Astrocyte of the spinal cord (primary cell): ENCODE results near the gene FRMD4B.
"Not testable (repeated sequence)": the region's sequence is repeated elsewhere in the genome, so short reads cannot be mapped to it uniquely, and the experiment has no call there.

Source experiments
- DNase-seq: peaks from one replicate; pipeline ENCODE4 v3.0.0; 2011; ENCODE audit warnings: low read depth, low spot score
- H3K4me3 ChIP-seq: 2 replicates; pipeline ENCODE4 v1.5.1; 2011; ENCODE audit warnings: low read depth, mild to moderate bottlenecking, low read length, moderate library complexity
- in situ Hi-C: cut with HindIII; loops from 2 replicates; pipeline ENCODE4 v1.10.0; 2017; ENCODE audit warnings: low sequenced_read_pairs
- TF ChIP-seq, protein P1 (sequence below): IDR thresholded peaks from 2 replicates; pipeline ENCODE4 v1.5.1; 2012; ENCODE audit warnings: low read depth, mild to moderate bottlenecking, low read length, inconsistent platforms

FRMD4B gene

GRCh38 chr3:69290006-69290405, 95.9 kb downstream of the FRMD4B start:
- TF ChIP-seq, protein P1, sequence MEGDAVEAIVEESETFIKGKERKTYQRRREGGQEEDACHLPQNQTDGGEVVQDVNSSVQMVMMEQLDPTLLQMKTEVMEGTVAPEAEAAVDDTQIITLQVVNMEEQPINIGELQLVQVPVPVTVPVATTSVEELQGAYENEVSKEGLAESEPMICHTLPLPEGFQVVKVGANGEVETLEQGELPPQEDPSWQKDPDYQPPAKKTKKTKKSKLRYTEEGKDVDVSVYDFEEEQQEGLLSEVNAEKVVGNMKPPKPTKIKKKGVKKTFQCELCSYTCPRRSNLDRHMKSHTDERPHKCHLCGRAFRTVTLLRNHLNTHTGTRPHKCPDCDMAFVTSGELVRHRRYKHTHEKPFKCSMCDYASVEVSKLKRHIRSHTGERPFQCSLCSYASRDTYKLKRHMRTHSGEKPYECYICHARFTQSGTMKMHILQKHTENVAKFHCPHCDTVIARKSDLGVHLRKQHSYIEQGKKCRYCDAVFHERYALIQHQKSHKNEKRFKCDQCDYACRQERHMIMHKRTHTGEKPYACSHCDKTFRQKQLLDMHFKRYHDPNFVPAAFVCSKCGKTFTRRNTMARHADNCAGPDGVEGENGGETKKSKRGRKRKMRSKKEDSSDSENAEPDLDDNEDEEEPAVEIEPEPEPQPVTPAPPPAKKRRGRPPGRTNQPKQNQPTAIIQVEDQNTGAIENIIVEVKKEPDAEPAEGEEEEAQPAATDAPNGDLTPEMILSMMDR, result no peak
- DNase-seq, result no peak
- H3K4me3 ChIP-seq, result no peak overlapping the region
- in situ Hi-C loops, result no loop called here

DNA sequence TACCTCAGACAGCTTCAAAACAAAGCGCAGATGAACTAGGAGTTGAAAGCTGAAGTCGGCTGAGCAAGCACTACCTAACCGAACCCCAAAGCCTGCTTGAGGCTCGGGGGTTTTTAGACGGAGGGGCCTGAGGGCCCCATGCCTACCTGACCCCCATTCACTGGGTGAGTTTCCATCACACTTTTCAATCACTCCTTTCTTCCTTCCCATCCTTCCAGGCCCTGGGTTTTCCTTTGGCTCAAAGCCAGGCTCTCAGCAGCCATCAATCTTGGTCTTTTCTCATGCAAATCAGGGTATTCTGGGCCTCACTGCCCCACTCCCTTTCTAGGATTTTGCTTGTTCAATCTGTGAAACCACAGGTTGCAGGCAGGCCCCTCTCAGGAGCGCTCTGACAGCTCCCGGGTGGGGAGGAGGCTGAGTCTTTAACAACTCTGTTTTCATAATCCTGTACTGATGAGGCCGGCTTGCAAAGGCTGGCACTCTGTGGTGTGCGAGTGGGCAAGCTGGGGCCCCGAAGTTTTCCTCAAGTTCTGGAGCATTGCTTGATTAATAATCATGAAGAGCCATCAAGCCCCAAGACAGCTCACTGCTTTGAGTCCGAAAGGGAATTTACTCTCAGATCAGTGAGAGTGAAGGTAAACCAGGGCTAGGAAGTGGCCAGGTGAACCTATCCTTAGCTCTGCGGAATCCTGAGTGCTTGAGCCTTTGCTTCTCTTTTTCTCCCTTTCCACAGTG, 97.6 kb downstream of the FRMD4B start:
- TF ChIP-seq, protein P1, result no peak
- in situ Hi-C loops, result no loop called here
- no peak for DNase-seq
- no peak overlapping the region for H3K4me3 ChIP-seq

DNA sequence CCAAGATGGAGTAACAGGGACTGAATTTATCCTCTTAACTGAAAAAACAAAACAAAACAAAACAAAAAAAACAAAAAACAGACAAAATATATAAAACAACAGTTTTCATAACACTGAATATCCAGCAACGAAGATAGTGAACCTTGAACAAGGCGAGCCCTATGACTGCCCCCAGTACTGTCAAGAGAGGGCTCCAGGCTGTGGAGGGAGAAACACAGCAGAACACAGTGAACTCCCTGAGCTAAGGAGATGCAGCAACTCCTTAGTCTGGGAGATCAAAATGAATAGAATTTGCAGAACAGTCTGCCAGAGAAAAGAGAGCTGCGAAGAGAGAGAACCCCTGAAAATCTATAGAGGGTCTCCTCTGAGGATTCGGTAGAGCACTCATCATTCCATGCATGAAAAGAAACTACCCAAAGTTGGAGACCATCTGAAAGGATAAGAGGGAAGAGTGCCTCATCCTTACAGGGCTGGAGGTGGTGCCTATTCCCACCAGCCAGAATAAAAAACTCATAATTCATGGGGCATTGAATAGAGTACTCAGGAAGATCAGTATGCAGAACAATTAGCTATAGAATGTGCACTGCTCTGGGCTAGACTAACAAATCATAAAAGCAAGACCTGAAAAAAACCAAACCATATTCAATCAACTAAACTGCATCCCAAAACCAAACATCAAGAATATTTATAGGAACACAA, 101.8 kb downstream of the FRMD4B start:
- H3K4me3 ChIP-seq, result no peak overlapping the region
- in situ Hi-C loops, result no loop called here
- TF ChIP-seq, protein P1, result no peak
- no peak for DNase-seq

DNA sequence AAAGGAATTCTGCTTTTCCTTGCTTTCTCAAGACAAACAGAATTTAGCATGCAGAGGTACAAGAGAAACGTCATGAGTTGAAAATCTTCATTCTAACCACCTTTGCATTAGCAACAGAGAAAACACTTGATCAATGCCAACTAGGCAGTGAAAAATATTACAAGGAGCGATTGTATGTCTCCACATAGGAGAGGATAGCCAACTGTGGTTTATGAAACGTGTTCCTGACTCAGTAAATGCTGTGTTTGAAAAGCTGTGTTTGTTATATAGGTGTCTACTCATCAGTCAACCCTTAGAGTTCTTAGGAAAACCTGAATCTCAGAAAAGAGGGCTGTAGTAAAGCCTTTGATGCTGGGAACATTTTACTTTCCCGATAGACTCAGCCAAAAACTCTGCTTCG, 102.4 kb downstream of the FRMD4B start:
- TF ChIP-seq, protein P1, result no peak
- DNase-seq, result no peak
- H3K4me3 ChIP-seq, result no peak overlapping the region
- in situ Hi-C loops, result no loop called here

- TF ChIP-seq, protein P1, result no peak
- H3K4me3 ChIP-seq, result no peak overlapping the region
- in situ Hi-C loops, result no loop called here
- DNase-seq, result no peak
Observed at GRCh38 chr3:69282181-69282580, 103.7 kb downstream of the FRMD4B start.

DNA sequence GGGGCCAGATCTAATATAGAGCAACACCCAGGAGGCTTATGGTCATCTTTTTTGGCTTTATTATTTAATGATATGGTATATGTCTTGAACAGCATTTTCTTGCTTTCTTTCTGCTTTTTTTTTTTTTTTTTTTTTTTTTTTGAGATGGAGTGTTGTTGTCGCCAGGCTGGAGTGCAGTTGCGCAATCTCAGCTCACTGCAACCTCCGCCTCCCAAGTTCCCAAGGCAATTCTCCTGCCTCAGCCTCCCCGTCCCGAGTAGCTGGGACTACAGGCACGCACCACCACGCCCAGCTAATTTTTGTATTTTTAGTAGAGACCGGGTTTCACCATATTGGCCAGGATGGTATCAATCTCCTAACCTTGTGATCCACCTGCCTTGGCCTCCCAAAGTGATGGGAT, 108.5 kb downstream of the FRMD4B start:
- in situ Hi-C loops, DNase-seq, H3K4me3 ChIP-seq: not testable (repeated sequence)

- H3K4me3 ChIP-seq, result no peak overlapping the region
- in situ Hi-C loops, result no loop called here
- no peak for DNase-seq
- TF ChIP-seq, protein P1, result no peak
Observed at GRCh38 chr3:69276884-69277283, 109.0 kb downstream of the FRMD4B start.

DNA sequence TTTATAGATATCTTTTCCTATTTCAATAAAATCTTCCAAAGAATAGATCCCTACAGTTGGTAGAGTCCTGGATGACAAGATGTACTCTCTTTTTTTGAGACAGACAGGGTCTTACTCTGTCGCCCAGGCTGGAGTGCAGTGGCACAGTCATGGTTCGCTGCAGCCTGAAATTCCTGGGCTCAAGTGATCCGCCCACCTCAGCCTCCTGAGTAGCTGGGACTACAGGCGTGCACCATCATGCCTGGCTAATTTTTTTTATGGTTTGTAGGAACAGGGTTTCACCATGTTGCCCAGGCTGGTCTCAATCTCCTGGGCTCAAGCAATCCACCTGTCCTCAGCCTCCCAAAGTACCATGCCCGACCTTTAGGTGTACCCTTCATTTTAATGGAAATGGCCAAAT, 109.7 kb downstream of the FRMD4B start:
- in situ Hi-C loops, DNase-seq, H3K4me3 ChIP-seq: not testable (repeated sequence)
